HG03342 (cell line): Measurements from ENCODE around the gene KATNA1.

Source experiments
- ATAC-seq: cut with Tn5 transposase; IDR thresholded peaks from one replicate; pipeline ENCODE4 v1.9.1; 2021; ENCODE audit warnings: mild to moderate bottlenecking, moderate library complexity; ENCODE audit not compliant: unreplicated experiment

KATNA1 gene

DNA sequence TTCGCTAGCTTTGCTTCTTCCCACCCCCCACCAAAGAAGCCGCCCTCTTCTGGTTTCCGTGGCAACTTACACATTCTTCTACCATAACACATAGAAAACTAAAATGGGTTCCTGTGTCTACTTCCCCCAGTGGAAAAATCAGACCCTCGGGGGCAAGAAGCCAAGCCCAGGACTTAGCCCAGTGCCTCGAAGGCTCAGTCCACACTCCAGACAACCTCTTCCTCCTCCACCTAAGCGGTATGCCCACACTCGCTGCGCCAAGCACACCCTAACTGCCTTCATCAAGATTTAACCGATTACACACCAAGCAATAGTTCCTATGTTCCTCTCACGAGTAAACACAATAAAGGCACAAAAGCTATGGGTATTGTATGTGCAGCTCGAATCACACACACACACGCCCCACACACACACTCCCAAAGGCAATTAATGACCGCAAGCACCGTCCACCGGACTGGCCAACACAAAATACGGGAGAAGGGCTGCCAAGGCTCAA lies 103.2 kb downstream of the KATNA1 start:
- ATAC-seq = peak; percentile 41
